OCI-LY3 (cell line): Measurements from ENCODE around the gene DUSP1.

ENCODE experiments used
- CTCF ChIP-seq: fragments of 200-600, 300-600 bp; sonication (generic); IDR thresholded peaks from 2 replicates; pipeline ENCODE4 v1.5.1; 2014; ENCODE audit warnings: antibody characterized with exemption, low read length, low read depth
- EZH2phosphoT487 ChIP-seq: fragments of 200-600 bp; shearing (Covaris generic); IDR thresholded peaks from 2 replicates; pipeline ENCODE4 v1.6.1; 2018; ENCODE audit warnings: antibody characterized with exemption, mixed run types, low read depth

- TF ChIP-seq CTCF = no peak
- no peak for TF ChIP-seq EZH2phosphoT487
These were observed 52.4 kb downstream of the DUSP1 start for GRCh38 chr5:172718527-172719114.
